K562 (cell line): ENCODE results near the gene SPDEF. TPM values are rescaled to one million over a fixed set of nuclear protein-coding genes. Genes with fewer than 3 reads are reported as not detected.
A peak's percentile ranks its signal among the peaks of the same experiment; 100 is the strongest.

Source experiments
- HIVEP1 ChIP-seq: fragments of 250-450 bp; sonication (Bioruptor Pico); IDR thresholded peaks from 2 replicates; pipeline ENCODE4 v1.4.0; 2020; ENCODE audit warnings: mild to moderate bottlenecking
- MEF2D ChIP-seq: conservative IDR thresholded peaks from 2 replicates; pipeline ENCODE4 v1.6.1; 2016; ENCODE audit warnings: low read depth, missing genetic modification characterization, missing compliant biosample characterization
- NCOA1 ChIP-seq: fragments of 450-650 bp; IDR thresholded peaks from 2 replicates; pipeline ENCODE4 v1.6.1; 2016; ENCODE audit warnings: low read depth
- NR1H2 ChIP-seq: sonication (generic); formaldehyde crosslinking; IDR thresholded peaks from 2 replicates; pipeline ENCODE4 v1.4.0; 2020; ENCODE audit warnings: mild to moderate bottlenecking, missing genetic modification reagents
- SNRNP70 ChIP-seq: fragments of 200-400 bp; formaldehyde crosslinking; optimal IDR thresholded peaks from 2 replicates; pipeline ENCODE3; 2017; ENCODE audit warnings: low read depth, low read length
- ZNF174 ChIP-seq: fragments of 250-450 bp; sonication (Bioruptor Pico); IDR thresholded peaks from 2 replicates; pipeline ENCODE4 v1.4.0; 2020; ENCODE audit warnings: mild to moderate bottlenecking
- ZNF780A ChIP-seq: fragments of 250-450 bp; sonication (Bioruptor Pico); IDR thresholded peaks from 2 replicates; pipeline ENCODE4 v1.5.0; 2021; ENCODE audit warnings: mild to moderate bottlenecking
- polyA plus RNA-seq, 8 experiments: library from polyadenylated mRNA; depleted of rRNA in 4 of 8; stranded (reverse) in 5 of 8; unstranded in 3 of 8; fragments of >200 nt; fragmentation: Nextera tagmentation in 2 of 8; fragmentation: Illumina TruSeq in 1 of 8; extraction: Ambion mirVana in 2 of 8; extraction: Trizol in 1 of 8; gene quantifications; 2 replicates each; pipeline versions ENCODE4 v1.2.1 to v1.2.3, GENCODE V29; 2011 to 2014; ENCODE audit warnings: inconsistent platforms in 1 of 8, missing spikeins in 1 of 8
- total RNA-seq, 7 experiments: library from RNA; depleted of rRNA in 6 of 7; stranded (reverse); fragments of >200 nt in 6 of 7; fragmentation: Illumina TruSeq in 2 of 7; extraction: Trizol in 2 of 7; gene quantifications; 2 replicates each; pipeline versions ENCODE4 v1.2.1 to v1.2.3, GENCODE V29; 2011 to 2021; ENCODE audit warnings: low replicate concordance in 1 of 7
- TF ChIP-seq, protein P1 (sequence below): fragments of 250-450 bp; sonication (Bioruptor Pico); IDR thresholded peaks from 2 replicates; pipeline ENCODE4 v1.5.0; 2021; ENCODE audit warnings: mild to moderate bottlenecking, borderline replicate concordance
- TF ChIP-seq, protein P2 (sequence below): sonication (generic); formaldehyde crosslinking; IDR thresholded peaks from 2 replicates; pipeline ENCODE4 v1.8.0; 2022; ENCODE audit warnings: missing genetic modification reagents, mild to moderate bottlenecking, borderline replicate concordance
- TF ChIP-seq, protein P3 (sequence below): sonication (generic); formaldehyde crosslinking; IDR thresholded peaks from 2 replicates; pipeline ENCODE4 v1.9.0; 2022; ENCODE audit warnings: mild to moderate bottlenecking, missing genetic modification reagents
- TF ChIP-seq, protein P4 (sequence below): fragments of 450-650 bp; IDR thresholded peaks from 2 replicates; pipeline ENCODE4 v1.6.1; 2016; ENCODE audit warnings: mild to moderate bottlenecking, moderate library complexity

The SPDEF gene
- total and polyA plus RNA-seq, 9 of the 15 experiments (the other 6 are each of a cell fraction or from before 2014, with no cell fraction given), result 0.04 to 0.12 (median 0.11) TPM; not detected in 5

DNA sequence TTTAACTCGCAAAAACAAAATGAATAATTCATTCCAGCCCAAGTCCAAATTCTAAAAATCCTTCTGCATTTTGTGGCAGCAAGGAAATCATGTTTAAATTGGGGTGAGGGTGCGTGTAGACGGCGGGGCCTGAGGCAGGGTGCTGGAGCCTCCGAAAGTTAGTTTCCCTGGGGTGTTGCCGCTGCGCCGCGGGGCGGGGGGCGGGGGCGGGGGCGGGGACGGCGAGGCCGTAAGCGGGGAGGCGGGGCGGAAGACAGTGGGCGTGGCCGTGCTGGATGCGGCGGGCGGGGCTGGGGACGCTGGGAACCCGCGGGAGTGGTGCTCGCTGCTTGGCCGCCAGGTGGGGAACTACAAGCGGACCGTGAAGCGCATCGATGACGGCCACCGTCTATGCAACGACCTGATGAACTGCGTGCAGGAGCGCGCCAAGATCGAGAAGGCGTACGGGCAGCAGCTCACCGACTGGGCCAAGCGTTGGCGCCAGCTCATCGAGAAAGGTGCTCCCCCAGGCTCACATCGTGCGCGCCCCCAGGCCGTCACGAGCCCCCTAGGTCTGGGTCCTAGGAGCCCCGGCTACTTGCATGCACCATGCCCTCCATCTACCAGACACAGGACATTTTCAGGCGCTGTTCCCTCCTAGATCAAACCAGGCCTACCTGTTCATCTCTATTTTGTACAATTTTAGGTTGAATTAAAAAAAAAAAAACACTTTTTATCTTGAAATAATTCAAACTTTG is 29.0 kb downstream of the SPDEF start (continued):
- TF ChIP-seq, protein P1, sequence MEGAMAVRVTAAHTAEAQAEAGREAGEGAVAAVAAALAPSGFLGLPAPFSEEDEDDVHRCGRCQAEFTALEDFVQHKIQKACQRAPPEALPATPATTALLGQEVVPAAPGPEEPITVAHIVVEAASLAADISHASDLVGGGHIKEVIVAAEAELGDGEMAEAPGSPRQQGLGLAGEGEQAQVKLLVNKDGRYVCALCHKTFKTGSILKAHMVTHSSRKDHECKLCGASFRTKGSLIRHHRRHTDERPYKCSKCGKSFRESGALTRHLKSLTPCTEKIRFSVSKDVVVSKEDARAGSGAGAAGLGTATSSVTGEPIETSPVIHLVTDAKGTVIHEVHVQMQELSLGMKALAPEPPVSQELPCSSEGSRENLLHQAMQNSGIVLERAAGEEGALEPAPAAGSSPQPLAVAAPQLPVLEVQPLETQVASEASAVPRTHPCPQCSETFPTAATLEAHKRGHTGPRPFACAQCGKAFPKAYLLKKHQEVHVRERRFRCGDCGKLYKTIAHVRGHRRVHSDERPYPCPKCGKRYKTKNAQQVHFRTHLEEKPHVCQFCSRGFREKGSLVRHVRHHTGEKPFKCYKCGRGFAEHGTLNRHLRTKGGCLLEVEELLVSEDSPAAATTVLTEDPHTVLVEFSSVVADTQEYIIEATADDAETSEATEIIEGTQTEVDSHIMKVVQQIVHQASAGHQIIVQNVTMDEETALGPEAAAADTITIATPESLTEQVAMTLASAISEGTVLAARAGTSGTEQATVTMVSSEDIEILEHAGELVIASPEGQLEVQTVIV (CRISPR knock-in tag), result no peak
- TF ChIP-seq NCOA1 (no peak; the same call in 1 of the 2 replicates), HIVEP1 (CRISPR knock-in tag) (no peak), MEF2D (tag) (no peak), NR1H2 (no peak), SNRNP70 (no peak), ZNF780A (no peak), ZNF174 (CRISPR knock-in tag) (no peak)
- TF ChIP-seq, protein P2, sequence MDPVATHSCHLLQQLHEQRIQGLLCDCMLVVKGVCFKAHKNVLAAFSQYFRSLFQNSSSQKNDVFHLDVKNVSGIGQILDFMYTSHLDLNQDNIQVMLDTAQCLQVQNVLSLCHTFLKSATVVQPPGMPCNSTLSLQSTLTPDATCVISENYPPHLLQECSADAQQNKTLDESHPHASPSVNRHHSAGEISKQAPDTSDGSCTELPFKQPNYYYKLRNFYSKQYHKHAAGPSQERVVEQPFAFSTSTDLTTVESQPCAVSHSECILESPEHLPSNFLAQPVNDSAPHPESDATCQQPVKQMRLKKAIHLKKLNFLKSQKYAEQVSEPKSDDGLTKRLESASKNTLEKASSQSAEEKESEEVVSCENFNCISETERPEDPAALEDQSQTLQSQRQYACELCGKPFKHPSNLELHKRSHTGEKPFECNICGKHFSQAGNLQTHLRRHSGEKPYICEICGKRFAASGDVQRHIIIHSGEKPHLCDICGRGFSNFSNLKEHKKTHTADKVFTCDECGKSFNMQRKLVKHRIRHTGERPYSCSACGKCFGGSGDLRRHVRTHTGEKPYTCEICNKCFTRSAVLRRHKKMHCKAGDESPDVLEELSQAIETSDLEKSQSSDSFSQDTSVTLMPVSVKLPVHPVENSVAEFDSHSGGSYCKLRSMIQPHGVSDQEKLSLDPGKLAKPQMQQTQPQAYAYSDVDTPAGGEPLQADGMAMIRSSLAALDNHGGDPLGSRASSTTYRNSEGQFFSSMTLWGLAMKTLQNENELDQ (CRISPR knock-in tag), result no peak
- TF ChIP-seq, protein P3, sequence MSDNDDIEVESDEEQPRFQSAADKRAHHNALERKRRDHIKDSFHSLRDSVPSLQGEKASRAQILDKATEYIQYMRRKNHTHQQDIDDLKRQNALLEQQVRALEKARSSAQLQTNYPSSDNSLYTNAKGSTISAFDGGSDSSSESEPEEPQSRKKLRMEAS, result peak; percentile 84
- TF ChIP-seq, protein P4, sequence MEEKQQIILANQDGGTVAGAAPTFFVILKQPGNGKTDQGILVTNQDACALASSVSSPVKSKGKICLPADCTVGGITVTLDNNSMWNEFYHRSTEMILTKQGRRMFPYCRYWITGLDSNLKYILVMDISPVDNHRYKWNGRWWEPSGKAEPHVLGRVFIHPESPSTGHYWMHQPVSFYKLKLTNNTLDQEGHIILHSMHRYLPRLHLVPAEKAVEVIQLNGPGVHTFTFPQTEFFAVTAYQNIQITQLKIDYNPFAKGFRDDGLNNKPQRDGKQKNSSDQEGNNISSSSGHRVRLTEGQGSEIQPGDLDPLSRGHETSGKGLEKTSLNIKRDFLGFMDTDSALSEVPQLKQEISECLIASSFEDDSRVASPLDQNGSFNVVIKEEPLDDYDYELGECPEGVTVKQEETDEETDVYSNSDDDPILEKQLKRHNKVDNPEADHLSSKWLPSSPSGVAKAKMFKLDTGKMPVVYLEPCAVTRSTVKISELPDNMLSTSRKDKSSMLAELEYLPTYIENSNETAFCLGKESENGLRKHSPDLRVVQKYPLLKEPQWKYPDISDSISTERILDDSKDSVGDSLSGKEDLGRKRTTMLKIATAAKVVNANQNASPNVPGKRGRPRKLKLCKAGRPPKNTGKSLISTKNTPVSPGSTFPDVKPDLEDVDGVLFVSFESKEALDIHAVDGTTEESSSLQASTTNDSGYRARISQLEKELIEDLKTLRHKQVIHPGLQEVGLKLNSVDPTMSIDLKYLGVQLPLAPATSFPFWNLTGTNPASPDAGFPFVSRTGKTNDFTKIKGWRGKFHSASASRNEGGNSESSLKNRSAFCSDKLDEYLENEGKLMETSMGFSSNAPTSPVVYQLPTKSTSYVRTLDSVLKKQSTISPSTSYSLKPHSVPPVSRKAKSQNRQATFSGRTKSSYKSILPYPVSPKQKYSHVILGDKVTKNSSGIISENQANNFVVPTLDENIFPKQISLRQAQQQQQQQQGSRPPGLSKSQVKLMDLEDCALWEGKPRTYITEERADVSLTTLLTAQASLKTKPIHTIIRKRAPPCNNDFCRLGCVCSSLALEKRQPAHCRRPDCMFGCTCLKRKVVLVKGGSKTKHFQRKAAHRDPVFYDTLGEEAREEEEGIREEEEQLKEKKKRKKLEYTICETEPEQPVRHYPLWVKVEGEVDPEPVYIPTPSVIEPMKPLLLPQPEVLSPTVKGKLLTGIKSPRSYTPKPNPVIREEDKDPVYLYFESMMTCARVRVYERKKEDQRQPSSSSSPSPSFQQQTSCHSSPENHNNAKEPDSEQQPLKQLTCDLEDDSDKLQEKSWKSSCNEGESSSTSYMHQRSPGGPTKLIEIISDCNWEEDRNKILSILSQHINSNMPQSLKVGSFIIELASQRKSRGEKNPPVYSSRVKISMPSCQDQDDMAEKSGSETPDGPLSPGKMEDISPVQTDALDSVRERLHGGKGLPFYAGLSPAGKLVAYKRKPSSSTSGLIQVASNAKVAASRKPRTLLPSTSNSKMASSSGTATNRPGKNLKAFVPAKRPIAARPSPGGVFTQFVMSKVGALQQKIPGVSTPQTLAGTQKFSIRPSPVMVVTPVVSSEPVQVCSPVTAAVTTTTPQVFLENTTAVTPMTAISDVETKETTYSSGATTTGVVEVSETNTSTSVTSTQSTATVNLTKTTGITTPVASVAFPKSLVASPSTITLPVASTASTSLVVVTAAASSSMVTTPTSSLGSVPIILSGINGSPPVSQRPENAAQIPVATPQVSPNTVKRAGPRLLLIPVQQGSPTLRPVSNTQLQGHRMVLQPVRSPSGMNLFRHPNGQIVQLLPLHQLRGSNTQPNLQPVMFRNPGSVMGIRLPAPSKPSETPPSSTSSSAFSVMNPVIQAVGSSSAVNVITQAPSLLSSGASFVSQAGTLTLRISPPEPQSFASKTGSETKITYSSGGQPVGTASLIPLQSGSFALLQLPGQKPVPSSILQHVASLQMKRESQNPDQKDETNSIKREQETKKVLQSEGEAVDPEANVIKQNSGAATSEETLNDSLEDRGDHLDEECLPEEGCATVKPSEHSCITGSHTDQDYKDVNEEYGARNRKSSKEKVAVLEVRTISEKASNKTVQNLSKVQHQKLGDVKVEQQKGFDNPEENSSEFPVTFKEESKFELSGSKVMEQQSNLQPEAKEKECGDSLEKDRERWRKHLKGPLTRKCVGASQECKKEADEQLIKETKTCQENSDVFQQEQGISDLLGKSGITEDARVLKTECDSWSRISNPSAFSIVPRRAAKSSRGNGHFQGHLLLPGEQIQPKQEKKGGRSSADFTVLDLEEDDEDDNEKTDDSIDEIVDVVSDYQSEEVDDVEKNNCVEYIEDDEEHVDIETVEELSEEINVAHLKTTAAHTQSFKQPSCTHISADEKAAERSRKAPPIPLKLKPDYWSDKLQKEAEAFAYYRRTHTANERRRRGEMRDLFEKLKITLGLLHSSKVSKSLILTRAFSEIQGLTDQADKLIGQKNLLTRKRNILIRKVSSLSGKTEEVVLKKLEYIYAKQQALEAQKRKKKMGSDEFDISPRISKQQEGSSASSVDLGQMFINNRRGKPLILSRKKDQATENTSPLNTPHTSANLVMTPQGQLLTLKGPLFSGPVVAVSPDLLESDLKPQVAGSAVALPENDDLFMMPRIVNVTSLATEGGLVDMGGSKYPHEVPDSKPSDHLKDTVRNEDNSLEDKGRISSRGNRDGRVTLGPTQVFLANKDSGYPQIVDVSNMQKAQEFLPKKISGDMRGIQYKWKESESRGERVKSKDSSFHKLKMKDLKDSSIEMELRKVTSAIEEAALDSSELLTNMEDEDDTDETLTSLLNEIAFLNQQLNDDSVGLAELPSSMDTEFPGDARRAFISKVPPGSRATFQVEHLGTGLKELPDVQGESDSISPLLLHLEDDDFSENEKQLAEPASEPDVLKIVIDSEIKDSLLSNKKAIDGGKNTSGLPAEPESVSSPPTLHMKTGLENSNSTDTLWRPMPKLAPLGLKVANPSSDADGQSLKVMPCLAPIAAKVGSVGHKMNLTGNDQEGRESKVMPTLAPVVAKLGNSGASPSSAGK, result no peak; the same call in 1 of the 2 replicates
